Activated CD4-positive, alpha-beta T cell treated with anti-CD3 and anti-CD28 coated beads for 24 hours (primary cell): ENCODE results near the gene HOXA10.
A peak's percentile ranks its signal among the peaks of the same experiment; 100 is the strongest.

ENCODE experiments used
- DNase-seq, 2 donors: peaks; one replicate each; pipeline ENCODE4 v3.0.0-alpha.2; 2020; ENCODE audit warnings: low read depth in 2 of 2

HOXA10 gene

GRCh38 chr7:27166531-27167505 lies 7.3 kb downstream of the HOXA10 start:
- DNase-seq: no peak

- DNase-seq: no peak
These were observed 8.1 kb downstream of the HOXA10 start for GRCh38 chr7:27165996-27166530.

GRCh38 chr7:27165089-27165995 lies 8.8 kb downstream of the HOXA10 start, which contains the start of gene HOXA9:
TSS of gene HOXA9 (minus strand) at chr7:27165537. CDS start at chr7:27165457, 80 bp downstream.
- DNase-seq: no peak

GRCh38 chr7:27164367-27165088 lies 9.6 kb downstream of the HOXA10 start:
- DNase-seq: no peak

GRCh38 chr7:27164045-27164366 lies 10.1 kb downstream of the HOXA10 start:
- no peak for DNase-seq

- DNase-seq: no peak
These were observed 10.7 kb downstream of the HOXA10 start for GRCh38 chr7:27163288-27164044.

- DNase-seq: no peak
These were observed 11.4 kb downstream of the HOXA10 start for GRCh38 chr7:27162561-27163287.

GRCh38 chr7:27161721-27162560 lies 12.2 kb downstream of the HOXA10 start:
- no peak for DNase-seq

GRCh38 chr7:27161214-27161720 lies 12.9 kb downstream of the HOXA10 start:
- DNase-seq: no peak

GRCh38 chr7:27160546-27161213 lies 13.4 kb downstream of the HOXA10 start:
- peak; percentile 81 to 84 for DNase-seq

GRCh38 chr7:27160145-27160545 lies 14.0 kb downstream of the HOXA10 start:
- no peak for DNase-seq

GRCh38 chr7:27159266-27160144 lies 14.6 kb downstream of the HOXA10 start:
- DNase-seq: no peak

GRCh38 chr7:27158436-27159265 lies 15.5 kb downstream of the HOXA10 start:
- no peak for DNase-seq

- DNase-seq: no peak
These were observed 16.3 kb downstream of the HOXA10 start for GRCh38 chr7:27157702-27158431.

- no peak for DNase-seq
These were observed 17.0 kb downstream of the HOXA10 start for GRCh38 chr7:27156916-27157701.
